GM23248 (cell line): ENCODE results near the gene PEX14.

Experiments
- EZH2 ChIP-seq: fragments of 200-600 bp; sonication (generic); IDR thresholded peaks from 2 replicates; pipeline ENCODE4 v1.6.1; 2018; ENCODE audit warnings: antibody characterized with exemption, mild to moderate bottlenecking; ENCODE audit not compliant: insufficient read depth, poor library complexity, severe bottlenecking
- EZH2phosphoT487 ChIP-seq: fragments of 200-600 bp; sonication (generic); IDR thresholded peaks from 2 replicates; pipeline ENCODE4 v1.6.1; 2018; ENCODE audit warnings: antibody characterized with exemption, moderate library complexity, mild to moderate bottlenecking, low read depth; ENCODE audit not compliant: insufficient read depth

GRCh38 chr1:10467078-10467477, 7.7 kb upstream of the PEX14 start:
- no peak for TF ChIP-seq EZH2
- TF ChIP-seq EZH2phosphoT487 = no peak
